ENCODE results near the gene DNM3. TPM values are rescaled to one million over a fixed set of nuclear protein-coding genes. Genes with fewer than 3 reads are reported as not detected.

Gene DNM3
- total and polyA plus RNA-seq, 4 donors = 2.1 to 16.3 (median 5.6) TPM

DNA sequence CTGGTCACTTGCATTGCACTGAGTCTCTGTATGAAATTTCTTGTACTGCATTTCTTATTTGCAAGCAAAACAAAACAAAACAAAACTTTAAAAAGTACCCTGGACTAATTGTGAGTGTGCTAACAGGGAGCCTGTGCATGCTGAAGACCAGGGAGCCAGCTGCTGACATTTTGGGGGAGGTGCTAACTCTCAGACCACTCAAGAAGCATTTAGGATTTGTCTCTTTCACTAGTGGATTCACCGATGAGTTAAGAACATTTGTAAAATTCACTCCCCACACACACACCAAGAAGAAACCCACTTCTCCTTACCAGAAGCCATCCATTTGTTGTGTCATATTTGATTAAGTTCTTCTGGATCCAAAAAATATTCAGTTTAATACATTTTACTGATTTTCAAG lies 483.5 kb downstream of the DNM3 start:
- Histone ChIP-seq H3K4me1 (ENCODE audit: control insufficient read depth in 5 of 5, insufficient read depth in 5 of 5, low read length in 5 of 5) (peaks cover 0 to 51% (median 23%) of the 10 kb centered on the region in 5 donors), H3K27me3 (ENCODE audit: control insufficient read depth in 3 of 3, insufficient read depth in 3 of 3, low read length in 2 of 3) (no peaks in the 10 kb centered on the region), H3K4me3 (no peak overlapping the region), H3K9me3 (ENCODE audit: control insufficient read depth in 4 of 4, insufficient read depth in 3 of 4, low read length in 3 of 4) (no peaks in the 10 kb centered on the region), H3K36me3 (ENCODE audit: control insufficient read depth in 4 of 4, insufficient read depth in 4 of 4, low read length in 4 of 4) (no peaks in the 10 kb centered on the region), H3K9ac (ENCODE audit: insufficient read depth in 1 of 2, low read length in 2 of 2) (no peak overlapping the region), H3K27ac (ENCODE audit: low read depth in 1 of 2, low read length in 1 of 2) (no peak overlapping the region)
- TF ChIP-seq, protein P1, sequence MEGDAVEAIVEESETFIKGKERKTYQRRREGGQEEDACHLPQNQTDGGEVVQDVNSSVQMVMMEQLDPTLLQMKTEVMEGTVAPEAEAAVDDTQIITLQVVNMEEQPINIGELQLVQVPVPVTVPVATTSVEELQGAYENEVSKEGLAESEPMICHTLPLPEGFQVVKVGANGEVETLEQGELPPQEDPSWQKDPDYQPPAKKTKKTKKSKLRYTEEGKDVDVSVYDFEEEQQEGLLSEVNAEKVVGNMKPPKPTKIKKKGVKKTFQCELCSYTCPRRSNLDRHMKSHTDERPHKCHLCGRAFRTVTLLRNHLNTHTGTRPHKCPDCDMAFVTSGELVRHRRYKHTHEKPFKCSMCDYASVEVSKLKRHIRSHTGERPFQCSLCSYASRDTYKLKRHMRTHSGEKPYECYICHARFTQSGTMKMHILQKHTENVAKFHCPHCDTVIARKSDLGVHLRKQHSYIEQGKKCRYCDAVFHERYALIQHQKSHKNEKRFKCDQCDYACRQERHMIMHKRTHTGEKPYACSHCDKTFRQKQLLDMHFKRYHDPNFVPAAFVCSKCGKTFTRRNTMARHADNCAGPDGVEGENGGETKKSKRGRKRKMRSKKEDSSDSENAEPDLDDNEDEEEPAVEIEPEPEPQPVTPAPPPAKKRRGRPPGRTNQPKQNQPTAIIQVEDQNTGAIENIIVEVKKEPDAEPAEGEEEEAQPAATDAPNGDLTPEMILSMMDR (IDR thresholded peaks at IDR 0.05; ENCODE audit: control extremely low read depth, extremely low read depth) = no peak
- DNase-seq (peak; percentile 33 to 50 (median 46)), ATAC-seq (ENCODE audit: insufficient read depth, low FRiP score) (no peak)
- 82 to 87% methylated on average over 1 of the region's 1 CpG for WGBS, 2 donors

DNA sequence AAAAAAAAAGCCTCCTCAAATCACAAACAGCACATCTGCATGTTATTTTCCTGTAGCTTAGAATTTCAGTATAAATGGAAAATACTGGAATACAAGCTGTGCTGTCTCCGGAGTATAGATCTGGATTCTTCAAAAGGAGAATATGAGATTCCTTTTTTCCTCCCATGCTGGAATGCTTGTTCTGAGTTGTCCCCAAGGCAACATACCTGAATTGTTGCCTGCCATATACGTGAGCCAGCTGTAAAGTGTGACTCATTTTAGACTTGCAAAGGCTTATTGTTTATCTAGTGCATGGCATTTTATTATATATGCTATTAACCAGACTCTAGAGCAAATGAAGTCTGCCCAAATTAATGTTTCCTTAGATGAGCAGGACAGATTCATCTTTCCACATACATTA lies 484.2 kb downstream of the DNM3 start:
- Histone ChIP-seq H3K36me3 (ENCODE audit: control insufficient read depth in 4 of 4, insufficient read depth in 4 of 4, low read length in 4 of 4) (no peaks in the 10 kb centered on the region), H3K9me3 (ENCODE audit: control insufficient read depth in 4 of 4, insufficient read depth in 3 of 4, low read length in 3 of 4) (no peaks in the 10 kb centered on the region), H3K4me3 (no peak overlapping the region), H3K27me3 (ENCODE audit: control insufficient read depth in 3 of 3, insufficient read depth in 3 of 3, low read length in 2 of 3) (no peaks in the 10 kb centered on the region), H3K9ac (ENCODE audit: insufficient read depth in 1 of 2, low read length in 2 of 2) (no peak overlapping the region), H3K27ac (ENCODE audit: low read depth in 1 of 2, low read length in 1 of 2) (no peak overlapping the region), H3K4me1 (ENCODE audit: control insufficient read depth in 5 of 5, insufficient read depth in 5 of 5, low read length in 5 of 5) (peaks cover 0 to 49% (median 23%) of the 10 kb centered on the region in 5 donors)
- 79 to 86% methylated on average over 2 of the region's 2 CpGs for WGBS, 2 donors
- TF ChIP-seq, protein P1 (IDR thresholded peaks at IDR 0.05; ENCODE audit: control extremely low read depth, extremely low read depth) = no peak
- DNase-seq = peak in 2 of 3 donors; percentile 46 to 59
- no peak for ATAC-seq (ENCODE audit: insufficient read depth, low FRiP score)

DNA sequence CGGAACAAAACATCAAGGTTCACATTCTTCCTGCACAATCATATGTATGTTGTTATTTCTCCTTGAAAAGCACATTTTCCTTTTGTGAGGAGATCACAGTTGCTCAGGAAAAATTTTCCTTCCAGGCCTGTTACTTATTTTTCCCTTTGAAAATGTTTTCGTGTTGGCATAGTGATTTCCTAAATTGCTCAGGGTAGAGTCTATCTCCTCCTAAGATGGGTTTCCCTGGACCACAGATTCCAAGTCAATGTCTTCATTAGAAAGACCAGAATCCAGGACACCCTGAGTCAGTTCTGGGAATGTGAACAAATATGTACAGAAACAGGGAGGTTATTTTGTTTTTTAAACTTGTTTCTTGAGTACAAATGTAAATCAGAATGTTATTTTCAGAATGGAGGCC lies 484.8 kb downstream of the DNM3 start:
- Histone ChIP-seq H3K4me3 (no peak overlapping the region), H3K36me3 (ENCODE audit: control insufficient read depth in 4 of 4, insufficient read depth in 4 of 4, low read length in 4 of 4) (no peaks in the 10 kb centered on the region), H3K4me1 (ENCODE audit: control insufficient read depth in 5 of 5, insufficient read depth in 5 of 5, low read length in 5 of 5) (peaks cover 0 to 43% (median 17%) of the 10 kb centered on the region in 5 donors), H3K9me3 (ENCODE audit: control insufficient read depth in 4 of 4, insufficient read depth in 3 of 4, low read length in 3 of 4) (no peaks in the 10 kb centered on the region), H3K27ac (ENCODE audit: low read depth in 1 of 2, low read length in 1 of 2) (no peak overlapping the region), H3K27me3 (ENCODE audit: control insufficient read depth in 3 of 3, insufficient read depth in 3 of 3, low read length in 2 of 3) (no peaks in the 10 kb centered on the region), H3K9ac (ENCODE audit: insufficient read depth in 1 of 2, low read length in 2 of 2) (no peak overlapping the region)
- 97 to 99% methylated on average over 2 of the region's 2 CpGs for WGBS, 2 donors
- no peak for DNase-seq
- TF ChIP-seq, protein P1 (IDR thresholded peaks at IDR 0.05; ENCODE audit: control extremely low read depth, extremely low read depth) = no peak
- no peak for ATAC-seq (ENCODE audit: insufficient read depth, low FRiP score)

DNA sequence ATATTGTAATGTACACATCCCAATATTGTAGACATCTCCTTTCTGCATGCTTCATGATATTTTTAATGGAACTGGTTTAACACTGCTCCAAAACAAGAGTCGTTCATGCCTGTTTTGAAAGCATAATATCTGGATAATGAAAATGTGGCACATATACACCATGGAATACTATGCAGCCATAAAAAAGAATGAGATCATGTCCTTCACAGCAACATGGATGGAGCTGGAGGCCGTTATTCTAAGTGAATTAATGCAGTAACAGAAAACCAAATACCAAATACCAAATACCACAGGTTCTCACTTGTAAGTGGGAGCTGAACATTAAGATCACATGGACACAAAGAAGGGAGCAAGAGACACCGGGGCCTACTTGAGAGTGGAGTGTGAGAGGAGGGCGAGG lies 487.0 kb downstream of the DNM3 start:
- Histone ChIP-seq H3K4me1 (ENCODE audit: control insufficient read depth in 5 of 5, insufficient read depth in 5 of 5, low read length in 5 of 5) (peaks cover 0 to 22% (median 4%) of the 10 kb centered on the region in 5 donors), H3K27me3 (ENCODE audit: control insufficient read depth in 3 of 3, insufficient read depth in 3 of 3, low read length in 2 of 3) (no peaks in the 10 kb centered on the region), H3K36me3 (ENCODE audit: control insufficient read depth in 4 of 4, insufficient read depth in 4 of 4, low read length in 4 of 4) (no peaks in the 10 kb centered on the region), H3K9me3 (ENCODE audit: control insufficient read depth in 4 of 4, insufficient read depth in 3 of 4, low read length in 3 of 4) (no peaks in the 10 kb centered on the region), H3K4me3 (no peak overlapping the region), H3K9ac (ENCODE audit: insufficient read depth in 1 of 2, low read length in 2 of 2) (no peak overlapping the region), H3K27ac (ENCODE audit: low read depth in 1 of 2, low read length in 1 of 2) (no peak overlapping the region)
- DNase-seq (no peak), ATAC-seq (ENCODE audit: insufficient read depth, low FRiP score) (no peak)
- 88 to 96% methylated on average over 4 of the region's 4 CpGs for WGBS, 2 donors
- TF ChIP-seq, protein P1 (IDR thresholded peaks at IDR 0.05; ENCODE audit: control extremely low read depth, extremely low read depth) = no peak

Data from lung (tissue), 12 donors.